Natural killer cell (primary cell): Measurements from ENCODE around the gene DDA1. TPM values are rescaled to one million over a fixed set of nuclear protein-coding genes. Genes with fewer than 3 reads are reported as not detected.

Experiments
- ATAC-seq, 3 donors: fragments of 150-1000 bp in 2 of 3; fragments of 200-7000 bp in 1 of 3; cut with Tn5 transposase; 1 replicate in 1 of 3; 2 replicates in 2 of 3; pipeline ENCODE4 v1.10.0; 2021; ENCODE audit warnings: mild to moderate bottlenecking in 2 of 3, moderate library complexity in 2 of 3
- DNase-seq, 2 donors: peaks; one replicate each; pipeline versions ENCODE4 v3.0.0 to v3.0.0-alpha.2; 2013 to 2021; ENCODE audit warnings: mixed read lengths in 1 of 2
- H3K27ac ChIP-seq: one replicate; pipeline ENCODE4 v1.5.1; 2013; ENCODE audit warnings: mild to moderate bottlenecking, low read length
- H3K27me3 ChIP-seq: one replicate; pipeline ENCODE4 v1.6.1; 2013; ENCODE audit warnings: low read length; ENCODE audit not compliant: control insufficient read depth, insufficient read depth
- H3K36me3 ChIP-seq: one replicate; pipeline ENCODE4 v1.6.1; 2013; ENCODE audit warnings: low read length; ENCODE audit not compliant: control insufficient read depth, insufficient read depth
- H3K4me1 ChIP-seq: one replicate; pipeline ENCODE4 v1.6.1; 2013; ENCODE audit warnings: low read length; ENCODE audit not compliant: control insufficient read depth, insufficient read depth
- H3K4me3 ChIP-seq: one replicate; pipeline ENCODE4 v1.5.1; 2013; ENCODE audit warnings: low read length
- H3K9me3 ChIP-seq: one replicate; pipeline ENCODE4 v1.6.1; 2013; ENCODE audit warnings: low read length; ENCODE audit not compliant: control insufficient read depth, insufficient read depth
- H3K27ac Mint-ChIP-seq, 2 donors: one replicate each; pipeline ENCODE4 v1.8.0; 2022; ENCODE audit warnings: mild to moderate bottlenecking in 2 of 2, mixed read lengths in 2 of 2, moderate library complexity in 1 of 2
- H3K27me3 Mint-ChIP-seq, 2 donors: one replicate each; pipeline ENCODE4 v1.8.0; 2022; ENCODE audit warnings: low read depth in 2 of 2, mixed read lengths in 2 of 2
- H3K36me3 Mint-ChIP-seq: one replicate; pipeline ENCODE4 v1.8.0; 2022; ENCODE audit warnings: mixed read lengths
- H3K4me1 Mint-ChIP-seq, 2 donors: one replicate each; pipeline ENCODE4 v1.8.0; 2022; ENCODE audit warnings: mixed read lengths in 2 of 2
- H3K4me3 Mint-ChIP-seq: one replicate; pipeline ENCODE4 v1.8.0; 2022; ENCODE audit warnings: mild to moderate bottlenecking, moderate library complexity, mixed read lengths
- H3K9me3 Mint-ChIP-seq, 2 donors: one replicate each; pipeline ENCODE4 v1.8.0; 2022; ENCODE audit warnings: mixed read lengths in 2 of 2
- CTCF ChIP-seq: fragments of 200-600 bp; IDR thresholded peaks from one replicate; pipeline ENCODE4 v1.8.0; 2022; ENCODE audit warnings: antibody characterized with exemption
- WGBS: methylation state at CpG from one replicate; pipeline ENCODE4 v1.1.7; 2013; ENCODE audit warnings: missing lambda C conversion rate; ENCODE audit not compliant: insufficient coverage; 5-methylcytosine and 5-hydroxymethylcytosine counted together
- intact Hi-C: fragments of 100-400 bp; cut with micrococcal nuclease; formaldehyde crosslinking; loops from one replicate; pipeline ENCODE4 v1.14.2; 2022
- total RNA-seq, 4 donors: library from RNA; stranded (reverse); fragments of 120-200 nt in 1 of 4; gene quantifications; one replicate each; pipeline versions ENCODE4 v1.2.3 to v1.2.4, GENCODE V29; 2013 to 2022

DDA1 gene
- total RNA-seq, 3 donors from 2014 or later (not counting 1 experiment from before 2014, with no cell fraction given), result 32.2 to 42.5 (median 37.7) TPM

GRCh38 chr19:17303940-17304267, 5.5 kb upstream of the DDA1 start:
- DNase-seq, result no peak
- no peak for ATAC-seq
- H3K9me3 ChIP-seq, result no peaks in the 10 kb centered on the region
- Mint-ChIP-seq H3K4me3 (peak overlapping the region; percentile 78), H3K4me1 (peaks cover 16 to 32% of the 10 kb centered on the region in 2 donors), H3K27me3 (no peaks in the 10 kb centered on the region), H3K36me3 (no peaks in the 10 kb centered on the region), H3K9me3 (no peaks in the 10 kb centered on the region), H3K27ac (peak overlapping the region in 1 of 2 donors; percentile 89)
- no peak overlapping the region for H3K27ac ChIP-seq
- intact Hi-C loops, result no loop called here
- no peak overlapping the region for H3K4me3 ChIP-seq
- H3K36me3 ChIP-seq, result no peaks in the 10 kb centered on the region
- no peak for TF ChIP-seq CTCF
- peaks cover 40% of the 10 kb centered on the region for H3K4me1 ChIP-seq
- no peaks in the 10 kb centered on the region for H3K27me3 ChIP-seq
- 94% methylated on average over 12 of the region's 12 CpGs for WGBS

GRCh38 chr19:17304386-17305215, 4.8 kb upstream of the DDA1 start:
- H3K4me3 ChIP-seq, result no peak overlapping the region
- intact Hi-C loops, result loop anchor here (1.0 kb wide), 1 partner anchor 37 kb away; the partner anchor contains the start of gene BABAM1

GRCh38 chr19:17305216-17305516, 4.2 kb upstream of the DDA1 start:
- Mint-ChIP-seq H3K4me1 (peaks cover 27 to 44% of the 10 kb centered on the region in 2 donors), H3K27me3 (no peaks in the 10 kb centered on the region), H3K4me3 (peak overlapping the region; percentile 82), H3K9me3 (no peaks in the 10 kb centered on the region), H3K27ac (peak overlapping the region; percentile 81 to 89), H3K36me3 (no peaks in the 10 kb centered on the region)
- Histone ChIP-seq H3K27ac (peak overlapping the region; percentile 58), H3K9me3 (no peaks in the 10 kb centered on the region), H3K4me3 (peak overlapping the region; percentile 55), H3K4me1 (peaks cover 49% of the 10 kb centered on the region), H3K27me3 (no peaks in the 10 kb centered on the region), H3K36me3 (no peaks in the 10 kb centered on the region)
- intact Hi-C loops, result loop anchor here (1.0 kb wide), 1 partner anchor 38 kb away; the partner anchor contains the start of gene BABAM1
- WGBS, result 2% methylated on average over 7 of the region's 7 CpGs
- no peak for DNase-seq
- no peak for TF ChIP-seq CTCF
- ATAC-seq, result no peak

More at GRCh38 chr19:17304386-17305215, 4.8 kb upstream of the DDA1 start:
- WGBS, result 95% methylated on average over 10 of the region's 12 CpGs
- peaks cover 23 to 39% of the 10 kb centered on the region in 2 donors for H3K4me1 Mint-ChIP-seq
- no peak for TF ChIP-seq CTCF
- no peaks in the 10 kb centered on the region for H3K27me3 Mint-ChIP-seq
- no peak for ATAC-seq
- H3K36me3 Mint-ChIP-seq, result no peaks in the 10 kb centered on the region
- H3K27me3 ChIP-seq, result no peaks in the 10 kb centered on the region
- H3K9me3 ChIP-seq, result no peaks in the 10 kb centered on the region
- peak overlapping the region; percentile 81 to 89 for H3K27ac Mint-ChIP-seq
- peak overlapping the region; percentile 82 for H3K4me3 Mint-ChIP-seq
- H3K27ac ChIP-seq, result peak overlapping the region; percentile 58
- no peak for DNase-seq
- H3K4me1 ChIP-seq, result peaks cover 43% of the 10 kb centered on the region
- no peaks in the 10 kb centered on the region for H3K9me3 Mint-ChIP-seq
- H3K36me3 ChIP-seq, result no peaks in the 10 kb centered on the region
